SU-DHL-6 (cell line): ENCODE data around the gene SOBP.

Experiments used
- H2AFZ ChIP-seq: fragments of 200-600 bp; sonication (generic); 2 replicates; pipeline ENCODE4 v1.6.1; 2014; ENCODE audit warnings: low read depth, mild to moderate bottlenecking, moderate library complexity, mixed read lengths, antibody characterized with exemption, low read length; ENCODE audit not compliant: severe bottlenecking
- H3F3A ChIP-seq: fragments of 200-600 bp; shearing (Covaris generic); 2 replicates; pipeline ENCODE4 v1.6.0; 2016; ENCODE audit warnings: antibody characterized with exemption, mild to moderate bottlenecking; ENCODE audit not compliant: insufficient read depth
- H3K27ac ChIP-seq: fragments of 200-600 bp; sonication (generic); 2 replicates; pipeline ENCODE4 v1.5.1; 2016; ENCODE audit warnings: low read depth, mild to moderate bottlenecking, low read length, moderate library complexity, mixed read lengths
- H3K27me3 ChIP-seq: fragments of 200-600 bp; sonication (generic), shearing (Covaris generic); 2 replicates; pipeline ENCODE4 v1.6.0; 2014; ENCODE audit warnings: mild to moderate bottlenecking, low read length
- H3K36me3 ChIP-seq: fragments of 200-600 bp; sonication (generic); 2 replicates; pipeline ENCODE4 v1.6.1; 2014; ENCODE audit warnings: mild to moderate bottlenecking, low read length, mixed read lengths
- H3K4me2 ChIP-seq: fragments of 300-600, 200-600 bp; shearing (Covaris generic), sonication (generic); 2 replicates; pipeline ENCODE4 v1.6.0; 2014; ENCODE audit warnings: low read length, low read depth, mild to moderate bottlenecking; ENCODE audit not compliant: poor library complexity, severe bottlenecking
- H3K4me3 ChIP-seq: fragments of 200-600 bp; sonication (generic); 2 replicates; pipeline ENCODE4 v1.5.1; 2014; ENCODE audit warnings: antibody characterized with exemption, low read length, mild to moderate bottlenecking, mixed read lengths; ENCODE audit not compliant: insufficient read depth, poor library complexity, severe bottlenecking
- H3K79me2 ChIP-seq: fragments of 200-600 bp; sonication (generic); 2 replicates; pipeline ENCODE4 v1.6.1; 2014; ENCODE audit warnings: mild to moderate bottlenecking, low read length, moderate library complexity; ENCODE audit not compliant: insufficient read depth
- H3K9ac ChIP-seq: fragments of 200-600 bp; sonication (generic); 2 replicates; pipeline ENCODE4 v1.7.0; 2014; ENCODE audit warnings: mild to moderate bottlenecking, low read length
- H3K9me2 ChIP-seq: fragments of 200-600 bp; sonication (generic); replicated peaks from 2 replicates; pipeline ENCODE4 v1.6.1; 2014; ENCODE audit warnings: low read length; ENCODE audit not compliant: insufficient read depth
- H3K9me3 ChIP-seq: fragments of 200-600 bp; sonication (generic); 2 replicates; pipeline ENCODE4 v1.6.1; 2014; ENCODE audit warnings: low read length, mixed read lengths; ENCODE audit not compliant: insufficient read depth
- H4K20me1 ChIP-seq: fragments of 200-600 bp; sonication (generic); 2 replicates; pipeline ENCODE4 v1.6.1; 2014; ENCODE audit warnings: low read depth, mild to moderate bottlenecking, antibody characterized with exemption, low read length, moderate library complexity, mixed read lengths
- CTCF ChIP-seq: fragments of 200-600 bp; sonication (generic); IDR thresholded peaks from one replicate; pipeline ENCODE4 v1.5.1; 2017; ENCODE audit warnings: antibody characterized with exemption, mild to moderate bottlenecking, low read length, moderate library complexity; ENCODE audit not compliant: insufficient read depth, poor library complexity, severe bottlenecking
- EZH2phosphoT487 ChIP-seq: fragments of 200-600 bp; sonication (generic), shearing (Covaris generic); conservative IDR thresholded peaks from 2 replicates; pipeline ENCODE4 v1.6.1; 2018; ENCODE audit warnings: mild to moderate bottlenecking, antibody characterized with exemption, low read length, moderate library complexity, mixed read lengths

Gene SOBP

GRCh38 chr6:107574856-107575255 is 84.9 kb downstream of the SOBP start:
- Histone ChIP-seq H3K4me2 (no peak overlapping the region), H3K4me3 (no peak overlapping the region), H3K9me2 (no peaks in the 10 kb centered on the region), H3K27ac (no peak overlapping the region), H3K27me3 (no peaks in the 10 kb centered on the region), H2AFZ (no peak overlapping the region), H4K20me1 (no peaks in the 10 kb centered on the region), H3K36me3 (no peaks in the 10 kb centered on the region; the same call in 1 of the 2 replicates), H3K79me2 (no peaks in the 10 kb centered on the region), H3K9ac (no peak overlapping the region), H3F3A (no peaks in the 10 kb centered on the region), H3K9me3 (no peaks in the 10 kb centered on the region)
- TF ChIP-seq CTCF (no peak), EZH2phosphoT487 (no peak)

DNA sequence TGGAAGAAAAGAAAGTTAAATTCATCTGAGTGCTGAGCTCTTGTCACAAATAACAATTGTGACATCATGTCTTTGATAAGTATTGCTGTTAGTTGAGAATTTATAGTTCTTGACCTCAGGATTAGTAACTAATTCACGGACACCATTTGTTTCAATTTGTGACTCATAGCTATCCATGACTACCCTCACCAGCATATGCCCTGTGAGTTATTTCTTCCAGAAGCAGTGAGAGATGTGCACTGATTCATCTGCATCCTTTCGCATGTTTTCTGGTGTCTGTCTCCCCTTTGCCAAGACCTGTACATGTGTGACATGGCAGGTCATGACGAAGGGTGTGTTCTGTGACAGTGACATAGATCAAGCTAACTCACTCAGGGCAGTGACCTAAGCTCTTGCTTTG is 86.9 kb downstream of the SOBP start:
- H3K79me2 ChIP-seq = no peaks in the 10 kb centered on the region
- TF ChIP-seq CTCF (no peak), EZH2phosphoT487 (no peak)
- no peak overlapping the region for H3K9ac ChIP-seq
- no peaks in the 10 kb centered on the region for H3F3A ChIP-seq
- H3K4me3 ChIP-seq = no peak overlapping the region
- H4K20me1 ChIP-seq = no peaks in the 10 kb centered on the region
- H3K36me3 ChIP-seq = no peaks in the 10 kb centered on the region; the same call in 1 of the 2 replicates
- H3K27me3 ChIP-seq = no peaks in the 10 kb centered on the region
- no peak overlapping the region for H3K4me2 ChIP-seq
- no peaks in the 10 kb centered on the region for H3K9me2 ChIP-seq
- H3K9me3 ChIP-seq = no peaks in the 10 kb centered on the region
- no peak overlapping the region for H3K27ac ChIP-seq
- no peak overlapping the region for H2AFZ ChIP-seq

DNA sequence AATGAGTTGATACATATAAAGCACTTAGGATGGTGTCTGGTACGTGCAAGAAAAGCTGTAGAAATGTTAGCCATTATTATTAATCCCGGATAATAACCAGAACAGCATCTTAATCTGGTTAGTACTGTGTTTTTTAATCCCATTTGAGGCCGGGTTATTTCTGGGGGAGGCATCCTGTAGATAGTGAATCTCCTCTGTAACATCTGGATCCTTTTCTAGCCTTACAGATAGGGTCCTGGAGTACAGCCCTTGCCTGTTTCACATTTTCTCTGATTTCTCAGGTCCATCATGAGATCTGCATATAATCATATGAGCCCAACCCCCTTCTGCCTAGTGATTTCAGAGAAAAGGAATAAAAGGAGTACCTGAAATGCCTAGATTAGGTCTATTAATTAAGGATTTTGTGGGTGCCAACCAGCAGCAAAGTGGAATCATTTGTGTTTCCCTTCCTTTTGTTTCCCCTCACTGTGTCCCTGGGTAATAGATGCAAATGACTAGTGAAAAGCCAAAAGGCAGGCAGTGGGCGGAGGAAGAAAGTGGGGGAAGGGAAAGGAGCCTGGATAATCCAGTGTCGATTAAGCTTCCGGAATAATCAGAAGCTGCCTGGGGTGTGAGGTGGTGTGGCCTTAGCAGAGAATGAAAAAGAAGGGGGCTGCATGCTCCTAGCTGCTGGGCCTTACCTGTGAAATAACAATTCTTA is 88.9 kb downstream of the SOBP start:
- Histone ChIP-seq H3K4me2 (no peak overlapping the region), H3K9me2 (no peaks in the 10 kb centered on the region), H3K36me3 (no peaks in the 10 kb centered on the region; the same call in 1 of the 2 replicates), H3K9me3 (no peaks in the 10 kb centered on the region), H3K9ac (no peak overlapping the region), H3K79me2 (no peaks in the 10 kb centered on the region), H3F3A (no peaks in the 10 kb centered on the region), H4K20me1 (no peaks in the 10 kb centered on the region), H3K27me3 (no peaks in the 10 kb centered on the region), H3K4me3 (no peak overlapping the region), H3K27ac (no peak overlapping the region), H2AFZ (no peak overlapping the region)
- TF ChIP-seq CTCF = no peak
- TF ChIP-seq EZH2phosphoT487 = no peak
